Epithelial cell of proximal tubule (primary cell): Measurements from ENCODE around the gene RALGPS1. TPM values are rescaled to one million over a fixed set of nuclear protein-coding genes. Genes with fewer than 3 reads are reported as not detected.

Experiments
- DNase-seq: peaks from one replicate; pipeline ENCODE4 v3.0.0-alpha.2; 2011; ENCODE audit warnings: low read depth
- H3K4me3 ChIP-seq: 2 replicates; pipeline ENCODE4 v1.5.1; 2011; ENCODE audit warnings: low read depth, mild to moderate bottlenecking, low read length
- total RNA-seq: library from RNA; depleted of rRNA; stranded (reverse); fragments of >200 nt; gene quantifications from 2 replicates; pipeline ENCODE4 v1.2.3, GENCODE V29; 2015
- TF ChIP-seq, protein P1 (sequence below): conservative IDR thresholded peaks from 2 replicates; pipeline ENCODE4 v1.5.1; 2012; ENCODE audit warnings: low read depth, mild to moderate bottlenecking, low read length

RALGPS1 gene
- total RNA-seq, 1 donor from 2014 or later, result 4.0 TPM

- H3K4me3 ChIP-seq, result no peak overlapping the region
- TF ChIP-seq, protein P1, sequence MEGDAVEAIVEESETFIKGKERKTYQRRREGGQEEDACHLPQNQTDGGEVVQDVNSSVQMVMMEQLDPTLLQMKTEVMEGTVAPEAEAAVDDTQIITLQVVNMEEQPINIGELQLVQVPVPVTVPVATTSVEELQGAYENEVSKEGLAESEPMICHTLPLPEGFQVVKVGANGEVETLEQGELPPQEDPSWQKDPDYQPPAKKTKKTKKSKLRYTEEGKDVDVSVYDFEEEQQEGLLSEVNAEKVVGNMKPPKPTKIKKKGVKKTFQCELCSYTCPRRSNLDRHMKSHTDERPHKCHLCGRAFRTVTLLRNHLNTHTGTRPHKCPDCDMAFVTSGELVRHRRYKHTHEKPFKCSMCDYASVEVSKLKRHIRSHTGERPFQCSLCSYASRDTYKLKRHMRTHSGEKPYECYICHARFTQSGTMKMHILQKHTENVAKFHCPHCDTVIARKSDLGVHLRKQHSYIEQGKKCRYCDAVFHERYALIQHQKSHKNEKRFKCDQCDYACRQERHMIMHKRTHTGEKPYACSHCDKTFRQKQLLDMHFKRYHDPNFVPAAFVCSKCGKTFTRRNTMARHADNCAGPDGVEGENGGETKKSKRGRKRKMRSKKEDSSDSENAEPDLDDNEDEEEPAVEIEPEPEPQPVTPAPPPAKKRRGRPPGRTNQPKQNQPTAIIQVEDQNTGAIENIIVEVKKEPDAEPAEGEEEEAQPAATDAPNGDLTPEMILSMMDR, result peak; percentile 44
- DNase-seq, result peak; percentile 89
Measured at GRCh38 chr9:127159325-127159801, 244.8 kb downstream of the RALGPS1 start.

GRCh38 chr9:127159949-127160610 lies 245.5 kb downstream of the RALGPS1 start:
- no peak for DNase-seq
- TF ChIP-seq, protein P1, result no peak
- no peak overlapping the region for H3K4me3 ChIP-seq

DNA sequence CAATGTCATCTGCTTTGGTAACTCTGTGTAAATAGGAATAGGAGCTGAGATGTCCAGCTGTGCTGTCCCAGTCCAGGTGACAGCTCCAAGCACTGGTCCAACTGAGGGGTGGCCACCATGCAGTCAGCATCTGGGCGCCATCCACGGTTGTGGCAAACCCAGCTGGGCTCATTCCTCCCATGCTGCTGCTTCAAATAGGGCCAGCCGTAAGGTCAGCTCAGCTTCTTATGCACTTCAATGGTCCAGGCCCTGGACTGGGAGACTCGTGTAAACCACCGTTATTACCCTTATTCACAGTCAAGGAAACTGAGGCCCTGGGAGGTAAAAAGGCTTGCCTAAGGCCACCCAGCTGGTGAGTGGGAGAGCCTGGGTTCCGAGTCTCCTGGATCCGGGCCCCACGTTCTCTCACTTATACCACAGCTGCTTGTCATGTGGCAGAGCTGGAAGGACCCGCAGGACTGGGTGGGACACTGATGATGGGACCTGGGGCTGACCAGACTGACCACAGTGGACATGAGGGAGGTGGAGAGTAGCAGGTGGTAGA lies 246.6 kb downstream of the RALGPS1 start:
- H3K4me3 ChIP-seq, result no peak overlapping the region
- no peak for DNase-seq
- TF ChIP-seq, protein P1, result no peak

- DNase-seq, result no peak
- TF ChIP-seq, protein P1, result no peak
- no peak overlapping the region for H3K4me3 ChIP-seq
Measured at GRCh38 chr9:127162046-127162863, 247.7 kb downstream of the RALGPS1 start.

- DNase-seq, result no peak
- H3K4me3 ChIP-seq, result no peak overlapping the region
- TF ChIP-seq, protein P1, result no peak
Measured at GRCh38 chr9:127162864-127163365, 248.3 kb downstream of the RALGPS1 start.

DNA sequence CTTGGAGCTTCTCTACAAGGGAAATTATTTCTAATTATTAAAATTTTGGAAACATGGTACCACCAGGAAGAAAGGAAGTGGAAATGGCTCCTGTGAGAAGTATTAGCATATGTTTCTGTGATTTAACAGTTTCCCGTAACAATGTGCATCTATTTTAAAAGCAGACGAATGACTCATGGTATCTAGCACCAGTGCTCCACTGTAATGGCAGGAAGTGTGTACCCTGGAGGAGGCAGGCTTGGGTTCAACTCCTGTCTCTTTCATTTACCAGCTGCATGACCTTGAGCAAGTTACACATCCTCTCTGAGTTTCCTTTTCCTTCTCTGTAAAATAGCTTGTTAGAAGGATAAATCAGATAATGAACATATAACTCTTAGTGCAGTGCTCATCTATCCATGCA lies 248.8 kb downstream of the RALGPS1 start:
- TF ChIP-seq, protein P1, result no peak
- no peak overlapping the region for H3K4me3 ChIP-seq
- DNase-seq, result no peak
